ENCODE data around the gene ZNF587.

DNA sequence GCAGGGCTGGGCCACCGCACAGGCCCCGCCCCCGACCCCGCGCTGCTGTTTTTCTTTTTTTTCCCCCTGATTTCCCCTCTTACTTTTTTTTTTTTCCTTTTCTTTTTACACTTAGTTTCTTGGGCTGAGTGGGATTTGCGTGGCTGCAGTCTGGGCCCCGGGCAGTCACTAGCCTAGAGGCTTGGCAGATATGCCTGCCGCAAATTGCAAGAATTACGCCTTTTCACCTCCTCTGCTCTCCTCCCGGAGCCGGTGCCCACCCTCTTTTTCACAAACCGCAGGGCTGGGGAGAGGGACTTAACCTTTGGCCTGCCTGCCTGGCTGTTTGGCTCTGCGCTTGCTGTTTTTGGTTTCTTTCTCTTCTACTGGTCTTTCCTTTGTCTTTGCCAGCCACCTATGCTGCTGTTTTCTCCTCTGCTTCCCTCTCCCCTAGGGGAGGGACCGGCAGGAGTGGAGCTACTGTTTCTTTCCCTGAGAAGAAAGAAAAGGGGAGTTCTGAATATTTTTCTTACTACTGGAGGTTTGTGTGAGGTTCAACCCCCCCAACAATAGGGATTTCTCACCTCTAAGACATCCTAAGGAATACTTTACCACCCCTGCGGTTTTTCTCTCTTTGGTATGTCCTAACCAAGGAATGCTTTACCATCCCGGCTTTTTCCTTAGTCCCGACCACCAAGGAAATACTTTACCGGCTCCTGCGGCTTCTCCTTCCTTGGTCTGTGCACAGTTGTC lies 45.9 kb upstream of the ZNF587 start:
- TF ChIP-seq EP300 (IDR thresholded peaks at IDR 0.05; ENCODE audit: borderline replicate concordance in 1 of 2, control insufficient read depth in 1 of 2, low read depth in 2 of 2, low read length in 2 of 2): no peak
- TF ChIP-seq, protein P1, sequence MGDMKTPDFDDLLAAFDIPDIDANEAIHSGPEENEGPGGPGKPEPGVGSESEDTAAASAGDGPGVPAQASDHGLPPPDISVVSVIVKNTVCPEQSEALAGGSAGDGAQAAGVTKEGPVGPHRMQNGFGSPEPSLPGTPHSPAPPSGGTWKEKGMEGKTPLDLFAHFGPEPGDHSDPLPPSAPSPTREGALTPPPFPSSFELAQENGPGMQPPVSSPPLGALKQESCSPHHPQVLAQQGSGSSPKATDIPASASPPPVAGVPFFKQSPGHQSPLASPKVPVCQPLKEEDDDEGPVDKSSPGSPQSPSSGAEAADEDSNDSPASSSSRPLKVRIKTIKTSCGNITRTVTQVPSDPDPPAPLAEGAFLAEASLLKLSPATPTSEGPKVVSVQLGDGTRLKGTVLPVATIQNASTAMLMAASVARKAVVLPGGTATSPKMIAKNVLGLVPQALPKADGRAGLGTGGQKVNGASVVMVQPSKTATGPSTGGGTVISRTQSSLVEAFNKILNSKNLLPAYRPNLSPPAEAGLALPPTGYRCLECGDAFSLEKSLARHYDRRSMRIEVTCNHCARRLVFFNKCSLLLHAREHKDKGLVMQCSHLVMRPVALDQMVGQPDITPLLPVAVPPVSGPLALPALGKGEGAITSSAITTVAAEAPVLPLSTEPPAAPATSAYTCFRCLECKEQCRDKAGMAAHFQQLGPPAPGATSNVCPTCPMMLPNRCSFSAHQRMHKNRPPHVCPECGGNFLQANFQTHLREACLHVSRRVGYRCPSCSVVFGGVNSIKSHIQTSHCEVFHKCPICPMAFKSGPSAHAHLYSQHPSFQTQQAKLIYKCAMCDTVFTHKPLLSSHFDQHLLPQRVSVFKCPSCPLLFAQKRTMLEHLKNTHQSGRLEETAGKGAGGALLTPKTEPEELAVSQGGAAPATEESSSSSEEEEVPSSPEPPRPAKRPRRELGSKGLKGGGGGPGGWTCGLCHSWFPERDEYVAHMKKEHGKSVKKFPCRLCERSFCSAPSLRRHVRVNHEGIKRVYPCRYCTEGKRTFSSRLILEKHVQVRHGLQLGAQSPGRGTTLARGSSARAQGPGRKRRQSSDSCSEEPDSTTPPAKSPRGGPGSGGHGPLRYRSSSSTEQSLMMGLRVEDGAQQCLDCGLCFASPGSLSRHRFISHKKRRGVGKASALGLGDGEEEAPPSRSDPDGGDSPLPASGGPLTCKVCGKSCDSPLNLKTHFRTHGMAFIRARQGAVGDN (IDR thresholded peaks at IDR 0.05): no peak
- TF ChIP-seq TAF1 (IDR thresholded peaks at IDR 0.05; ENCODE audit: borderline replicate concordance, low read depth, low read length): no peak
- TF ChIP-seq, protein P2, sequence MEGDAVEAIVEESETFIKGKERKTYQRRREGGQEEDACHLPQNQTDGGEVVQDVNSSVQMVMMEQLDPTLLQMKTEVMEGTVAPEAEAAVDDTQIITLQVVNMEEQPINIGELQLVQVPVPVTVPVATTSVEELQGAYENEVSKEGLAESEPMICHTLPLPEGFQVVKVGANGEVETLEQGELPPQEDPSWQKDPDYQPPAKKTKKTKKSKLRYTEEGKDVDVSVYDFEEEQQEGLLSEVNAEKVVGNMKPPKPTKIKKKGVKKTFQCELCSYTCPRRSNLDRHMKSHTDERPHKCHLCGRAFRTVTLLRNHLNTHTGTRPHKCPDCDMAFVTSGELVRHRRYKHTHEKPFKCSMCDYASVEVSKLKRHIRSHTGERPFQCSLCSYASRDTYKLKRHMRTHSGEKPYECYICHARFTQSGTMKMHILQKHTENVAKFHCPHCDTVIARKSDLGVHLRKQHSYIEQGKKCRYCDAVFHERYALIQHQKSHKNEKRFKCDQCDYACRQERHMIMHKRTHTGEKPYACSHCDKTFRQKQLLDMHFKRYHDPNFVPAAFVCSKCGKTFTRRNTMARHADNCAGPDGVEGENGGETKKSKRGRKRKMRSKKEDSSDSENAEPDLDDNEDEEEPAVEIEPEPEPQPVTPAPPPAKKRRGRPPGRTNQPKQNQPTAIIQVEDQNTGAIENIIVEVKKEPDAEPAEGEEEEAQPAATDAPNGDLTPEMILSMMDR (IDR thresholded peaks at IDR 0.05 in 2 of 3, conservative IDR thresholded peaks at IDR 0.05 in 1 of 3; ENCODE audit: control insufficient read depth in 2 of 3, extremely low read depth in 1 of 3, insufficient read depth in 1 of 3, low read depth in 3 of 3, low read length in 3 of 3): no peak
- TF ChIP-seq NFXL1 (IDR thresholded peaks at IDR 0.05; ENCODE audit: borderline replicate concordance): no peak
- TF ChIP-seq BRCA1 (IDR thresholded peaks at IDR 0.05; ENCODE audit: low read depth, low read length): no peak
- no peak for TF ChIP-seq SIX5 (IDR thresholded peaks at IDR 0.05; ENCODE audit: low read depth, low read length, severe bottlenecking)
- TF ChIP-seq, protein P3, sequence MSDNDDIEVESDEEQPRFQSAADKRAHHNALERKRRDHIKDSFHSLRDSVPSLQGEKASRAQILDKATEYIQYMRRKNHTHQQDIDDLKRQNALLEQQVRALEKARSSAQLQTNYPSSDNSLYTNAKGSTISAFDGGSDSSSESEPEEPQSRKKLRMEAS (IDR thresholded peaks at IDR 0.05; ENCODE audit: low read depth, low read length): no peak
- TF ChIP-seq POLR2AphosphoS5 (IDR thresholded peaks at IDR 0.05; ENCODE audit: low read length): no peak
- TF ChIP-seq SP1 (IDR thresholded peaks at IDR 0.05; ENCODE audit: low read depth, low read length): no peak

Measured in GM12878 (cell line).